ENCODE data around the gene AKAP10. TPM values are rescaled to one million over a fixed set of nuclear protein-coding genes. Genes with fewer than 3 reads are reported as not detected.

AKAP10 gene
- total RNA-seq, 3 donors from 2014 or later (not counting 1 experiment from before 2014, with no cell fraction given) = 46.2 to 60.9 (median 48.6) TPM

- no peak overlapping the region for H3K4me3 ChIP-seq (ENCODE audit: low read length)
- 93% methylated on average over 3 of the region's 3 CpGs for WGBS (ENCODE audit: insufficient coverage)
- no peak for ATAC-seq
- no peaks in the 10 kb centered on the region for H3K27me3 ChIP-seq (ENCODE audit: control insufficient read depth, insufficient read depth, low read length)
- no peaks in the 10 kb centered on the region for H3K9me3 ChIP-seq (ENCODE audit: control insufficient read depth, insufficient read depth, low read length)
- peaks cover 28% of the 10 kb centered on the region for H3K4me1 ChIP-seq (ENCODE audit: control insufficient read depth, insufficient read depth, low read length)
- H3K27me3 Mint-ChIP-seq (ENCODE audit: low read depth in 2 of 2) = no peaks in the 10 kb centered on the region
- no peaks in the 10 kb centered on the region for H3K9me3 Mint-ChIP-seq
- TF ChIP-seq, protein P1, sequence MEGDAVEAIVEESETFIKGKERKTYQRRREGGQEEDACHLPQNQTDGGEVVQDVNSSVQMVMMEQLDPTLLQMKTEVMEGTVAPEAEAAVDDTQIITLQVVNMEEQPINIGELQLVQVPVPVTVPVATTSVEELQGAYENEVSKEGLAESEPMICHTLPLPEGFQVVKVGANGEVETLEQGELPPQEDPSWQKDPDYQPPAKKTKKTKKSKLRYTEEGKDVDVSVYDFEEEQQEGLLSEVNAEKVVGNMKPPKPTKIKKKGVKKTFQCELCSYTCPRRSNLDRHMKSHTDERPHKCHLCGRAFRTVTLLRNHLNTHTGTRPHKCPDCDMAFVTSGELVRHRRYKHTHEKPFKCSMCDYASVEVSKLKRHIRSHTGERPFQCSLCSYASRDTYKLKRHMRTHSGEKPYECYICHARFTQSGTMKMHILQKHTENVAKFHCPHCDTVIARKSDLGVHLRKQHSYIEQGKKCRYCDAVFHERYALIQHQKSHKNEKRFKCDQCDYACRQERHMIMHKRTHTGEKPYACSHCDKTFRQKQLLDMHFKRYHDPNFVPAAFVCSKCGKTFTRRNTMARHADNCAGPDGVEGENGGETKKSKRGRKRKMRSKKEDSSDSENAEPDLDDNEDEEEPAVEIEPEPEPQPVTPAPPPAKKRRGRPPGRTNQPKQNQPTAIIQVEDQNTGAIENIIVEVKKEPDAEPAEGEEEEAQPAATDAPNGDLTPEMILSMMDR (IDR thresholded peaks at IDR 0.05) = no peak
- H3K36me3 Mint-ChIP-seq = no peaks in the 10 kb centered on the region
- H3K4me3 Mint-ChIP-seq = no peak overlapping the region
- H3K36me3 ChIP-seq (ENCODE audit: control insufficient read depth, insufficient read depth, low read length) = no peaks in the 10 kb centered on the region
- no peak overlapping the region for H3K27ac Mint-ChIP-seq
- H3K27ac ChIP-seq (ENCODE audit: low read length) = no peak overlapping the region
- intact Hi-C loops (cut with micrococcal nuclease) = no loop called here
- no peak for DNase-seq
- peaks cover 22% of the 10 kb centered on the region in 2 donors for H3K4me1 Mint-ChIP-seq
These were observed 104.3 kb downstream of the AKAP10 start for GRCh38 chr17:19873346-19873745.

- H3K27me3 Mint-ChIP-seq (ENCODE audit: low read depth in 2 of 2) = no peaks in the 10 kb centered on the region
- WGBS (ENCODE audit: insufficient coverage) = 62% methylated on average over 23 of the region's 23 CpGs
- TF ChIP-seq, protein P1 (IDR thresholded peaks at IDR 0.05) = no peak
- ATAC-seq (no peak), DNase-seq (no peak)
- Histone ChIP-seq H3K27me3 (ENCODE audit: control insufficient read depth, insufficient read depth, low read length) (no peaks in the 10 kb centered on the region), H3K27ac (ENCODE audit: low read length) (no peak overlapping the region), H3K36me3 (ENCODE audit: control insufficient read depth, insufficient read depth, low read length) (no peaks in the 10 kb centered on the region), H3K4me3 (ENCODE audit: low read length) (peak overlapping the region; percentile 15), H3K4me1 (ENCODE audit: control insufficient read depth, insufficient read depth, low read length) (peaks cover 10% of the 10 kb centered on the region), H3K9me3 (ENCODE audit: control insufficient read depth, insufficient read depth, low read length) (no peaks in the 10 kb centered on the region)
- intact Hi-C loops (cut with micrococcal nuclease) = no loop called here
- H3K27ac Mint-ChIP-seq = no peak overlapping the region
- peaks cover 7% of the 10 kb centered on the region in 2 donors for H3K4me1 Mint-ChIP-seq
- peak overlapping the region; percentile 76 for H3K4me3 Mint-ChIP-seq
- no peaks in the 10 kb centered on the region for H3K9me3 Mint-ChIP-seq
- H3K36me3 Mint-ChIP-seq = no peaks in the 10 kb centered on the region
These were observed 109.6 kb downstream of the AKAP10 start for GRCh38 chr17:19868079-19868395.

GRCh38 chr17:19867329-19868078 is 110.1 kb downstream of the AKAP10 start, which contains the start of gene ULK2:
TSS of gene ULK2 (minus strand) at chr17:19867936. CDS start at chr17:19867417, 519 bp downstream.
- peaks cover 7% of the 10 kb centered on the region in 2 donors for H3K4me1 Mint-ChIP-seq
- TF ChIP-seq, protein P1 (IDR thresholded peaks at IDR 0.05) = no peak
- Histone ChIP-seq H3K27me3 (ENCODE audit: control insufficient read depth, insufficient read depth, low read length) (no peaks in the 10 kb centered on the region), H3K4me1 (ENCODE audit: control insufficient read depth, insufficient read depth, low read length) (peaks cover 10% of the 10 kb centered on the region), H3K4me3 (ENCODE audit: low read length) (peak within 1 kb of the TSS; percentile 56), H3K36me3 (ENCODE audit: control insufficient read depth, insufficient read depth, low read length) (no peaks in the 10 kb centered on the region), H3K27ac (ENCODE audit: low read length) (peak within 1 kb of the TSS; percentile 67), H3K9me3 (ENCODE audit: control insufficient read depth, insufficient read depth, low read length) (no peaks in the 10 kb centered on the region)
- ATAC-seq = peak; percentile 80 to 83 (median 83)
- H3K4me3 Mint-ChIP-seq = peak within 1 kb of the TSS; percentile 86
- no peaks in the 10 kb centered on the region for H3K36me3 Mint-ChIP-seq
- H3K9me3 Mint-ChIP-seq = no peaks in the 10 kb centered on the region
- under 1% methylated on average over 111 of the region's 111 CpGs for WGBS (ENCODE audit: insufficient coverage)
- DNase-seq = peak; percentile 46 to 76
- H3K27me3 Mint-ChIP-seq (ENCODE audit: low read depth in 2 of 2) = no peaks in the 10 kb centered on the region
- intact Hi-C loops (cut with micrococcal nuclease) = no loop called here
- peak within 1 kb of the TSS in 1 of 2 donors; percentile 73 for H3K27ac Mint-ChIP-seq

- intact Hi-C loops (cut with micrococcal nuclease) = no loop called here
- peak; percentile 63 to 77 (median 66) for ATAC-seq
- Mint-ChIP-seq H3K9me3 (no peaks in the 10 kb centered on the region), H3K4me3 (peak overlapping the region; percentile 86), H3K27ac (peak overlapping the region in 1 of 2 donors; percentile 73), H3K36me3 (no peaks in the 10 kb centered on the region), H3K4me1 (peaks cover 7% of the 10 kb centered on the region in 2 donors), H3K27me3 (ENCODE audit: low read depth in 2 of 2) (no peaks in the 10 kb centered on the region)
- peak; percentile 43 to 71 for DNase-seq
- WGBS (ENCODE audit: insufficient coverage) = 0% methylated on average over 27 of the region's 27 CpGs
- Histone ChIP-seq H3K9me3 (ENCODE audit: control insufficient read depth, insufficient read depth, low read length) (no peaks in the 10 kb centered on the region), H3K4me1 (ENCODE audit: control insufficient read depth, insufficient read depth, low read length) (peaks cover 10% of the 10 kb centered on the region), H3K36me3 (ENCODE audit: control insufficient read depth, insufficient read depth, low read length) (no peaks in the 10 kb centered on the region), H3K27ac (ENCODE audit: low read length) (peak overlapping the region; percentile 67), H3K4me3 (ENCODE audit: low read length) (peak overlapping the region; percentile 56), H3K27me3 (ENCODE audit: control insufficient read depth, insufficient read depth, low read length) (no peaks in the 10 kb centered on the region)
- TF ChIP-seq, protein P1 (IDR thresholded peaks at IDR 0.05) = no peak
These were observed 110.6 kb downstream of the AKAP10 start for GRCh38 chr17:19867079-19867328.
